HPDE6-E6E7 (cell line): ENCODE data around the gene PTPRE.

Experiments
- DNase-seq: peaks from one replicate; pipeline ENCODE4 v3.0.0; 2011; ENCODE audit warnings: missing footprints; ENCODE audit errors: extremely low spot score

PTPRE gene

DNA sequence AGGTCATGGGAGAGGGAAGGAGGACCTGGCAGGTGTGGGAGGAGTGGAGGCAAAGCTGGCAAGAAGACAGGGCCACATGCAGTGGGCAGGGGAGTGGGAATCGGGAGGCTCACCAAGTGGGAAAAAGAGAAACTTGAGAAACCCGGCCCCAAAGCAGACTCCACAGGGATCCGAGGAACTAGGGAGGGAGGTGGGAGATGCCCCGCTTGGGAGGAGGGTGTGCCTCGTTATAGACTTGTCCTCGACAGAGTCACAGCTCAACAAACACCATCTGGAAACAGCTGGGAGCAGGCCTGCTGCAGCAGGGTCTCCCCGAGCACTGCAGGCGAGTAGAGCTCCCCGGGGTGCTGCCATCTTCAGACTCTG lies 164.5 kb downstream of the PTPRE start:
- DNase-seq, result no peak

DNA sequence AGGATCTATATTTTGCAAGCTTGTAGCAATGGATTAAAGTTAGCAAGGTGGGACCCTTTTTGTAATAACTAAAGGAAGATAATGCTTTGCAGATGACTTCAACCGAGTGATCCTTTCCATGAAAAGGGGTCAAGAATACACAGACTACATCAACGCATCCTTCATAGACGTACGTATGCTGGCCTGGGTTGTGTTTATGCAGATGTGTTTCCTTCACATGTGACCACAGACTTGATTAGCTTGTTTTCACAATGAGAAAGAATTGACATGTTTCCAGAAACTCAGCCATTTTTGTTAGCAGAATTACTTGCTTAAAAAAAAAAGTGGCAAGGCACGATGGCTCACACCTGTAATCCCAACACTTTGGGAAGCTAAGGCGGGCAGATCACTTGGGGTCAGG lies 165.1 kb downstream of the PTPRE start:
- no peak for DNase-seq

DNA sequence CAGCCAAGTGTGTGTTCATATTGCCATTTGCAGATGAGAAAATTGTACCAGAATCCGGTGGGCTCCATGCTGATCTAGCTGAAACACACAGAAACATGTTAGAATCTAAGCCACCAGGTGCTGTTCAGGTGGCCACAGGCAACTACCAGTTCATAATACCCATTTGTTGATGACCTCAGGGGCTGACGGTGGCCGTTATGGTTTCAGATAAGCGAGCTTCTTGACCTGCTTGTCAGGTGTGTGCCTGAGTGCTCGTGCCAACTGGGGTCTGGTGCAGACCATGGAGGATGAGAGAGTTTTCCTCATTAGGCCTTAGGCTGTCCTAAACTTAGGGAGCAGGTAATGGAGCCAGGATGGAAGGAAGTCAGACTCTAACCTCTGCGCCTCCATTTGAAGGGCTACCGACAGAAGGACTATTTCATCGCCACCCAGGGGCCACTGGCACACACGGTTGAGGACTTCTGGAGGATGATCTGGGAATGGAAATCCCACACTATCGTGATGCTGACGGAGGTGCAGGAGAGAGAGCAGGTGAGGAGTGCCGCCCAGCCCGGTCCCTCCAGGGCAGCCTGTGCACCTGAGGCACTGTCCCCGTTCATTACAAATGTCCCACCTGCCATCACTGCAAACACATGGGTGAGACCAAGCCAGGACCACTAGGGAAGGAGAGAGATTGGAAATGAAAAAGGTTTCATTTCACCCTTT lies 166.2 kb downstream of the PTPRE start:
- DNase-seq, result no peak

DNA sequence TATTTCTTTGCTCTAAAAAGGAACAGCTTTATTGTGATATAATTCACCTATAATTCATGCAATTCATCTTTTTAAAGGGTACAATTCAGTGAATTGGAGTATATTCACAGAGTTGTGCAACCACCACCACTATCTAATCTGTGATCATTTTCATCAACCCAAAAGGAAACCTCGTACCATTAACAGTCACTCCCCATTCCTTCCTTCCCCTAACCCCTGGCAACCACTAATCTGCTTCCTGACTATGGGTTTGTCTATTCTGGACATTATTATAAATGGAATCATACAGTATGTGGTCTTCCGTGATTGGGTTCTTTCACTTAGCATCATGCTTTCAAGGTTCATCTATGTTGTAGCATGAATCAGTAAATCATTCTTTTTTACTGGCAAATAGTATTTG lies 167.0 kb downstream of the PTPRE start:
- no peak for DNase-seq

- no peak for DNase-seq
These were observed 167.7 kb downstream of the PTPRE start for GRCh38 chr10:128074589-128074988.

GRCh38 chr10:128077155-128077875 lies 170.4 kb downstream of the PTPRE start:
- no peak for DNase-seq

DNA sequence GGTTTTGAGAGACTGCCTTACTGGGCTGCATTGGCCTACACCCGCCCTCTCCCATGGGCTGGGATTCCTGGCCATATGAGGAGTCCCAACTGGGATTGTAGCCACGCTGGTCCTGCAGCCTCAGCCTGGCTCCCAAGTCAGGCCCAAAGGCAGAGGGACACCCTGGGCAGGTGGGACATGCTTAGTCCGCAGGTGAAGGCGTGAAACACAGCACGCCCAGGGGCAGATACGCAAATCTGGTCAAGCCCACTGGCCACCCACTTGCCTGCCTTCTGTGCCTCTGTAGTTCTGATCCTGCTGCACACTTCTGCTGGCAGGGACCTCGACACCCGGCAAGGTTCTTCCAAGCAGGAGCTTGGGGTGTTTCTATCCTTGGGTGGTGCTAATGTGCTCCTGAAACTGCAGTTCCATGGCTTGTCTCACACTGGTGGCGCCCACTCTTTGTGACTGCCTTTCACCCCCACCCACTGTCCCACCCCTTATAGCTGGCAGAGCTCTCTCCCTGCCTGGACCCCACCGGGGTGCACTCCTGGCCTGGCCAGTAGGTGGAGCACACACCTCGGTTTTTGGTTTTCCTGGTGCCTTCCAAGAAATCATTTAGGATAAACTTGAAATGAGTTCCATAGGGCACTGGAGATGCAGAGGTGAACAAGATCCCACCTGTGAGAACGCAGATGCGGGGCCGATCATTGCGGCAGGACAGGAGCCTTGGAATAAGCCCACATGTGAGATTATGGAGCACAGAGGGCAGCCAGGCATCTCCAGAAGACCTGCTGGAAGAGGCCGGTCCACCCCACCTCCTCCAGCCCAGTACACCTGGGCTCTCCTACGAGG lies 171.4 kb downstream of the PTPRE start:
- peak; percentile 52 for DNase-seq

- DNase-seq, result no peak
These were observed 173.3 kb downstream of the PTPRE start for GRCh38 chr10:128080231-128080630.

DNA sequence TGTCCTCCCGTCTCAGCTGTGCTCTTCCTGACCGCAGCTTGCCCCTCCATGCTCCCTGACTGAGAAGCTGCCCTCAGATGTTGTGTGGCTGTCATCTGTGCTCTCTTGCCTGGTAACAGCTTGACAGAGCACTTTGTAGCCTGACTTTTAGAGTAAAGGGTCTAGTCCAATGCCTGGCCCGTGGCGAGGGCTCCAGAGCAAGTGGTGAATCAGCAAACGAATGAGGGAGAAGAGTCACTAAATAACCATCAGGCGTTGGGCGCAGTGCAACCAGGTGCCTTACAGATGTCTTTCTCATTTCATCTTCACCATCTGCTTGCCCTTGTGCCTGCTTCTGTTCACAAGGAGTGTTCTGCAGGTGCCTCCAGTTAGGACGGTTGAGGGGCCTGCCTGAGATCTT lies 173.7 kb downstream of the PTPRE start:
- no peak for DNase-seq

- DNase-seq, result no peak
These were observed 174.3 kb downstream of the PTPRE start for GRCh38 chr10:128081222-128081621.

DNA sequence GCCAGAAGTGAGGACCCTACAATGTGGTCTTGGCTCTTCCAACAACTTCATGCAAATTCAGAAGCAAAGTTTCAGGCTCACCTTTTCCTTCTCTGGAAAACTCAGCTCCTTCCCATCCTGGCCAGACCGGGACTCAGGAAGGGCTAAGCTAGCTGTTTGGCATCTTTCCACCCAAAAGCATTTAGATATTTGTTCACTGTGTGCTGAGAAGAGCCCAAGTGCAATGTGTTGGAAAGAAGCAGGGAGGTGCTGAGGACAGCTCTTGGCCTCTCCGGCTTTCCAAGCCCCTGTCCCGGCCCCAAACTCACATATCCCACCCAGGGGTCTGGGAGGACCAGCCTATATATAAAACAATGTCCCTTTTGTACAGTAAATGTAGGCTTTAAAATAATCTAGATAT lies 174.8 kb downstream of the PTPRE start:
- DNase-seq, result no peak

DNA sequence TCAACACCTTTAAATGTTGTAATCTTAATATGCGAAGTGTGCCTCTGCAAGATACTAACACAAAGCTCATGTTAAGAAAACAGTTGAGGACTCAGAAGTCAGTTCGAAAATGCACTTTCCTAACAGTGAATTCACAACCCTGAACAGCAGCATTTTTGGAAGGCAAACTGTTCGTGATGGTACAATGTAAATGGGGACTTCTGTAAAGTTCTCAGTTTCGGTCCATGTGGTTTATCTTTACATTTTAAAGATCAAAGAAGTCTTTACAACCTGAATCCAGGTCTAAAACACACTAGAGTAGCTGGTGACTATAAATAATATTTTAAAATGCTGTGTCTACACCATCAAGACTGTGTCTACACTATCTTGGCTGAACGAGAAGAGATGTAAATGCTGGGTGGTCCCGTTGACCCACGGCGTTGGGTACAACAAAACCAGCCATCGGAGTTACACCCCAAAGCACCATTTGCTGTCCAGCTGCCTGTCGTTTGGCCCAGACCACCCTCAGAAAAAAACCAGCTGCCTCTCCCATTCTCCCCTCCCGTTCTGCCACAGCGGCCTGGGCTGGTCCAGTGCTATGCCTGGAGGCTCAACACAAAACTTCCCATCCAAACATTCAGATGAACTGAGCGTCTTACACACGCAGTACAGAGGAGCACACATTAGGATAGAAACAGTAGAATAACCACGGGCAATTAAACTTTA lies 176.4 kb downstream of the PTPRE start:
- DNase-seq, result no peak

DNA sequence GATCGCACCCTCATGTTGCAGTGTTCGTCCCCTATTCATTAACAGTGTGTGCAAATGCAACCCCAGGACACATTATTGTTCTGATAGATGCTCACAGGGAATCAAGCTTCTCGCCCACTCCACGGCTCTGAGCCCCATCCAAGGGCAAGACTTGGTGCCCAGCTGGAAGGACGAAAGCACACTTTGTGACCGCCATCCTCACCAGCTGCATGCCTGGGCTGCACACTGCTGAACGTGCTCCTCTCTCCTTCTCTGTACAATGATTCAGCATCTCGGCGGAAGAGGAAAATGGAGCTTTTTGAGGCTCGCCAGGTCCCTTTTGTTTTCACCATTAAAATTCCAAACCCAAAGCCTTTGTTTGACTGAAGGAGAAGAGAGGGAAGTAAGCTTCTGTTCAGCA lies 177.5 kb downstream of the PTPRE start:
- no peak for DNase-seq

GRCh38 chr10:128084991-128085390 lies 178.1 kb downstream of the PTPRE start:
- DNase-seq, result no peak

- no peak for DNase-seq
These were observed 179.3 kb downstream of the PTPRE start for GRCh38 chr10:128086003-128086863.

DNA sequence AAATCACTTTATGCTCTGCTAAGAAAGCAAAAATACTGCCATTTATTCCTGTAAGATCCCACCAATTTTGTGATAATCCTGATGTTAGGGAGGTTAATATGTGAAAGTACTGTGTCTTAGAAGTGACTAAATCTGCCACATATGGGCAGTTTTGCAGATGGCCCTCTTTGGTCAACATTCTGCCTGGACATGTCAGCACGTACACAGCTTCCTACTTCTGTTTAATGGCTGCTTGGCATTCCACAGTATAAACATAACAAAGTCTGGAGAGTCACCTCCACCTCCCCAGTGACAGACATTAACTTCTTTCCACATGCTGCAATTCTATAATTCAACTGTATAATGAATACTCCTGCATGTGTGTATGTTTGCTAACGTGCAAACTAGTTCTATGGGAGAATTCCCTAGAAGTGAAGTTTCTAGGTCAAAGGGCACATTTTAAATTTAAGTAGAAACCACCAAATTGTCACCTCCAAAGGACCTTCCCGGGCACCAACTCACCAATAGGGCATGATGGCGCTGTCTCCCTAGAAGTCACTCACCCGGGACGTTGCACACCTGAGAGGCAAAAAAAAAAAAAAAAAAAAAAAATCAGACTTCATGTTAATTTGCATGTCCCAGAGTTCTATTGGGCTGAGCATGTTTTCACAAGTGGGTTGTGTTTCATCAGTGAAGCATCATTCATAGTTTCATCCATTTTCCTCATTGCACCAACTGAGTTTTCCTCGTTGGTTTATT lies 180.4 kb downstream of the PTPRE start:
- DNase-seq, result no peak

DNA sequence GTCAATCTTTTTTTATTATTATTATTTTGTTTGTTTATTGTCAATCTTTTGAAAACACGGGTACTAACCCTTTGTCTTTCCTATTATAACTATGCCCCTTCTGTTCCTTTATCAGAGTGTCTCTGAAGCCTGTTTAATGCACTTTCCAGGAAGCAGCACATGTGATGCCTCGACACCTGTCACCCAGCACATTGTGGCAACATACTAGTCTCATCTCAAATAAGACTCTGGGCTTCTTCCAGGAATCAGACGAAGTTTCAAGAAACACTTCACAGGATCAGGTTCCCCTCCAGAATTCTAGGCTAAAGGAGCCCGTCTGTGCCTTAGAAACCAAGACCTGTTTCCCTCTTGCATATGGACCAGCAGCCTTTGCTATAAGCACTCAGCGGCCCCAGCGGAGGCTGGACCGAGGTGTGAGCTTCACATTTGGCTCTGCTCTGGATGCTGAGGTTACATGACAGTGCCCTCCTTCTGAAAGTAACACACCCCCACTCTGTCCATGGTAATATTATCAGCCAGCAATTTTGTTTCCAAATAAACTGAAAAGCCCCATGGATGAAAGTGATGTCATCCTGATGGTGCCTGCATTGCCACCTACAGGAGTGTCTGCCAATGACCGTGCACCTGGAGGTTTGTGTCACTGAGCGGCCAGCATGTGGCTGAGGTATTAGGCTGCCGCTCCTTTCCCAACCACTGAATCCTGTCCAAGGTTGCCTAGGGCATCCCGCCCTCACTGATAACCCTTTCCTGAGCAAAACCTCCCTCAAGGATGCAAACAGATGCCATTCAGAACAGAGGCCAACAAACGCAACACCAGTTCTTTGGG lies 181.2 kb downstream of the PTPRE start:
- DNase-seq, result peak; percentile 22

GRCh38 chr10:128091636-128092210 lies 184.8 kb downstream of the PTPRE start:
- DNase-seq, result no peak

DNA sequence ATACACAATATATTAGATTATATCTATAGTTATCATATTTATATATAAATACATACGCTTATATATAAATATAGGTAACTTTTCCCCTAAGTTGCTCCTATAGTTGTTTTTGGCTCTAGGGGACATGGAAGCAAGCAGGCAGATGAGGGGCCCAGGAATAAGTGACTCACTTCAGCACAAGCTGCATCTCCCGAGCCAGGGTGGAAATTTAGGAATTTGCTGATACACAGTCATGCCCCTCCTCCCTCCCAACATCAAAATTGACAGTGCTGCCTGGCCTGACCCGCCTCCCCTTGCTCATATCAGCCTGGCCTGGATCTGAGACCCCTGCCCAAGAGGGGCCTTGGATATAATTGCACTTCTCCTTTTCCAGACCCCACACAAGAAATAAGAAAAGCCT lies 185.6 kb downstream of the PTPRE start:
- no peak for DNase-seq
